Osteoblast (primary cell): ENCODE results near the gene CD28. TPM values are rescaled to one million over a fixed set of nuclear protein-coding genes. Genes with fewer than 3 reads are reported as not detected.

ENCODE experiments used
- DNase-seq: peaks from one replicate; pipeline ENCODE4 v3.0.0; 2011; ENCODE audit warnings: low spot score, mixed read lengths; ENCODE audit not compliant: insufficient read length; ENCODE audit errors: missing footprints
- H2AFZ ChIP-seq: 2 replicates; pipeline ENCODE4 v1.6.0; 2011; ENCODE audit warnings: mild to moderate bottlenecking, low read length
- H3K27ac ChIP-seq: 2 replicates; pipeline ENCODE4 v1.5.1; 2011; ENCODE audit warnings: mild to moderate bottlenecking, low read depth, low read length, moderate library complexity
- H3K27me3 ChIP-seq: 2 replicates; pipeline ENCODE4 v1.6.0; 2012; ENCODE audit warnings: mild to moderate bottlenecking, control low read depth, inconsistent platforms, low read length, moderate library complexity; ENCODE audit not compliant: insufficient read depth
- H3K36me3 ChIP-seq: 2 replicates; pipeline ENCODE4 v1.5.1; 2011; ENCODE audit warnings: mild to moderate bottlenecking, low read length, control low read depth, moderate library complexity; ENCODE audit not compliant: insufficient read depth
- H3K4me1 ChIP-seq: 2 replicates; pipeline ENCODE4 v1.5.1; 2011; ENCODE audit warnings: mild to moderate bottlenecking, low read length, control low read depth, moderate library complexity; ENCODE audit not compliant: insufficient read depth
- H3K4me2 ChIP-seq: 2 replicates; pipeline ENCODE4 v1.6.0; 2011; ENCODE audit warnings: mild to moderate bottlenecking, low read length; ENCODE audit not compliant: insufficient read depth
- H3K4me3 ChIP-seq: fragments of 200-600 bp; sonication (generic); 3 replicates; pipeline ENCODE4 v1.5.1; 2012; ENCODE audit warnings: mild to moderate bottlenecking, low read length, inconsistent platforms; ENCODE audit not compliant: insufficient read depth
- H3K79me2 ChIP-seq: 2 replicates; pipeline ENCODE4 v1.6.0; 2012; ENCODE audit warnings: mild to moderate bottlenecking, low read length, control low read depth, inconsistent platforms; ENCODE audit not compliant: insufficient read depth
- H3K9me3 ChIP-seq: 2 replicates; pipeline ENCODE4 v1.5.1; 2011; ENCODE audit warnings: low read depth, low read length, control low read depth
- H4K20me1 ChIP-seq: 2 replicates; pipeline ENCODE4 v1.6.0; 2012; ENCODE audit warnings: mild to moderate bottlenecking, low read length, control low read depth; ENCODE audit not compliant: insufficient read depth
- CTCF ChIP-seq: IDR thresholded peaks from 2 replicates; pipeline ENCODE4 v1.5.1; 2011; ENCODE audit warnings: mild to moderate bottlenecking, low read depth, low read length, moderate library complexity; ENCODE audit errors: extremely low read depth
- total RNA-seq: library from RNA; depleted of rRNA; stranded (reverse); fragments of >200 nt; gene quantifications from 2 replicates; pipeline ENCODE4 v1.2.3, GENCODE V29; 2012

The CD28 gene
- total RNA-seq, 1 donor, result not detected

- no peaks in the 10 kb centered on the region for H3K36me3 ChIP-seq
- no peak overlapping the region for H3K27ac ChIP-seq
- TF ChIP-seq CTCF, result no peak
- no peaks in the 10 kb centered on the region for H3K27me3 ChIP-seq
- H3K79me2 ChIP-seq, result no peaks in the 10 kb centered on the region
- H2AFZ ChIP-seq, result no peak overlapping the region
- DNase-seq, result no peak
- no peak overlapping the region for H3K4me3 ChIP-seq
- peaks cover 4% of the 10 kb centered on the region for H3K4me1 ChIP-seq
- no peak overlapping the region for H3K4me2 ChIP-seq
- H4K20me1 ChIP-seq, result no peaks in the 10 kb centered on the region
- H3K9me3 ChIP-seq, result no peaks in the 10 kb centered on the region
These were observed 21.9 kb downstream of the CD28 start for GRCh38 chr2:203728321-203728720.

- Histone ChIP-seq H3K4me1 (peaks cover 4% of the 10 kb centered on the region), H3K27ac (no peak overlapping the region), H3K79me2 (no peaks in the 10 kb centered on the region), H3K9me3 (no peaks in the 10 kb centered on the region), H3K4me3 (no peak overlapping the region), H3K27me3 (no peaks in the 10 kb centered on the region), H2AFZ (no peak overlapping the region), H3K4me2 (no peak overlapping the region), H4K20me1 (no peaks in the 10 kb centered on the region), H3K36me3 (no peaks in the 10 kb centered on the region)
- DNase-seq, result no peak
- no peak for TF ChIP-seq CTCF
These were observed 23.8 kb downstream of the CD28 start for GRCh38 chr2:203730076-203730729.

GRCh38 chr2:203730883-203731282 lies 24.4 kb downstream of the CD28 start:
- no peak for TF ChIP-seq CTCF

GRCh38 chr2:203732092-203732952 lies 25.9 kb downstream of the CD28 start:
- no peak for TF ChIP-seq CTCF
- no peaks in the 10 kb centered on the region for H3K27me3 ChIP-seq
- no peaks in the 10 kb centered on the region for H3K79me2 ChIP-seq
- H4K20me1 ChIP-seq, result no peaks in the 10 kb centered on the region
- H3K36me3 ChIP-seq, result no peaks in the 10 kb centered on the region
- H3K4me2 ChIP-seq, result no peak overlapping the region
- H3K4me1 ChIP-seq, result peaks cover 7% of the 10 kb centered on the region
- H3K27ac ChIP-seq, result no peak overlapping the region
- no peak overlapping the region for H2AFZ ChIP-seq
- no peak for DNase-seq
- no peak overlapping the region for H3K4me3 ChIP-seq
- H3K9me3 ChIP-seq, result no peaks in the 10 kb centered on the region

More at GRCh38 chr2:203730883-203731282, 24.4 kb downstream of the CD28 start:
- Histone ChIP-seq H3K4me3 (no peak overlapping the region), H3K79me2 (no peaks in the 10 kb centered on the region), H3K9me3 (no peaks in the 10 kb centered on the region), H3K27me3 (no peaks in the 10 kb centered on the region), H3K4me2 (no peak overlapping the region), H4K20me1 (no peaks in the 10 kb centered on the region), H3K4me1 (peaks cover 4% of the 10 kb centered on the region), H2AFZ (no peak overlapping the region), H3K27ac (no peak overlapping the region), H3K36me3 (no peaks in the 10 kb centered on the region)
- DNase-seq, result no peak
